SK-N-SH treated with all-trans-retinoic acid at 6 μM for 48 hours (cell line): ENCODE results near the gene LRRC4C.

Experiments used
- ATAC-seq: fragments of 200-7000 bp; cut with Tn5 transposase; 3 replicates; pipeline ENCODE4 v1.9.1; 2020; ENCODE audit warnings: mild to moderate bottlenecking, moderate library complexity
- ARNTL ChIP-seq: fragments of 450-650 bp; formaldehyde crosslinking; IDR thresholded peaks from 2 replicates; pipeline ENCODE4 v1.5.0; 2020; ENCODE audit warnings: low read depth, mild to moderate bottlenecking, moderate library complexity, borderline replicate concordance
- BACH2 ChIP-seq: fragments of 250-450 bp; sonication (Bioruptor Pico); IDR thresholded peaks from 2 replicates; pipeline ENCODE4 v1.9.0; 2021; ENCODE audit warnings: mild to moderate bottlenecking, borderline replicate concordance
- CREB5 ChIP-seq: fragments of 250-450 bp; sonication (Bioruptor Pico); IDR thresholded peaks from 2 replicates; pipeline ENCODE4 v1.5.1; 2020; ENCODE audit warnings: low read depth, mild to moderate bottlenecking, moderate library complexity
- CSDC2 ChIP-seq: fragments of 250-450 bp; sonication (Bioruptor Pico); IDR thresholded peaks from 2 replicates; pipeline ENCODE4 v1.5.0; 2020; ENCODE audit warnings: mild to moderate bottlenecking, moderate library complexity
- CSRNP3 ChIP-seq: fragments of 250-450 bp; sonication (Bioruptor Pico); IDR thresholded peaks from 2 replicates; pipeline ENCODE4 v1.5.1; 2021; ENCODE audit warnings: mild to moderate bottlenecking, moderate library complexity
- GLIS3 ChIP-seq: fragments of 250-450 bp; sonication (Bioruptor Pico); IDR thresholded peaks from 2 replicates; pipeline ENCODE4 v1.5.0; 2020; ENCODE audit warnings: mild to moderate bottlenecking, moderate library complexity
- ISL1 ChIP-seq: fragments of 250-450 bp; sonication (Bioruptor Pico); IDR thresholded peaks from 2 replicates; pipeline ENCODE4 v2.1.2; 2022; ENCODE audit warnings: mild to moderate bottlenecking, moderate library complexity
- OSR1 ChIP-seq: fragments of 250-450 bp; sonication (Bioruptor Pico); IDR thresholded peaks from 2 replicates; pipeline ENCODE4 v1.8.0; 2022; ENCODE audit warnings: moderate library complexity, mild to moderate bottlenecking, inconsistent platforms
- PATZ1 ChIP-seq: fragments of 250-450 bp; sonication (Bioruptor Pico); IDR thresholded peaks from 2 replicates; pipeline ENCODE4 v1.8.0; 2020; ENCODE audit warnings: mild to moderate bottlenecking, moderate library complexity, borderline replicate concordance
- PPARA ChIP-seq: fragments of 250-450 bp; sonication (Bioruptor Pico); IDR thresholded peaks from 2 replicates; pipeline ENCODE4 v1.5.0; 2020; ENCODE audit warnings: mild to moderate bottlenecking, borderline replicate concordance
- RARB ChIP-seq: fragments of 250-450 bp; sonication (Bioruptor Pico); IDR thresholded peaks from 2 replicates; pipeline ENCODE4 v1.8.0; 2021; ENCODE audit warnings: mild to moderate bottlenecking, moderate library complexity
- SNAI2 ChIP-seq: fragments of 250-450 bp; sonication (Bioruptor Pico); IDR thresholded peaks from 2 replicates; pipeline ENCODE4 v1.5.0; 2020; ENCODE audit warnings: mild to moderate bottlenecking, moderate library complexity
- TCF4 ChIP-seq: fragments of 250-450 bp; sonication (Bioruptor Pico); IDR thresholded peaks from 2 replicates; pipeline ENCODE4 v1.8.0; 2021; ENCODE audit warnings: mild to moderate bottlenecking, moderate library complexity, borderline replicate concordance
- TSHZ2 ChIP-seq: fragments of 250-450 bp; sonication (Bioruptor Pico); IDR thresholded peaks from 2 replicates; pipeline ENCODE4 v1.5.0; 2020; ENCODE audit warnings: mild to moderate bottlenecking, moderate library complexity
- ZFP3 ChIP-seq: fragments of 250-450 bp; sonication (Bioruptor Pico); IDR thresholded peaks from 2 replicates; pipeline ENCODE4 v1.5.0; 2020; ENCODE audit warnings: mild to moderate bottlenecking, moderate library complexity
- ZFP30 ChIP-seq: fragments of 450-650 bp; formaldehyde crosslinking; IDR thresholded peaks from 2 replicates; pipeline ENCODE4 v1.5.0; 2022; ENCODE audit warnings: mild to moderate bottlenecking, moderate library complexity
- ZNF565 ChIP-seq: fragments of 450-650 bp; formaldehyde crosslinking; conservative IDR thresholded peaks from 2 replicates; pipeline ENCODE4 v1.5.0; 2020; ENCODE audit warnings: low read depth, mild to moderate bottlenecking, moderate library complexity
- ZNF70 ChIP-seq: fragments of 450-650 bp; formaldehyde crosslinking; IDR thresholded peaks from 2 replicates; pipeline ENCODE4 v1.5.0; 2020; ENCODE audit warnings: mild to moderate bottlenecking, moderate library complexity
- ZNF8 ChIP-seq: fragments of 450-650 bp; formaldehyde crosslinking; IDR thresholded peaks from 2 replicates; pipeline ENCODE4 v1.5.0; 2020; ENCODE audit warnings: mild to moderate bottlenecking, moderate library complexity

Gene LRRC4C

GRCh38 chr11:41377709-41378394, 81.6 kb downstream of the LRRC4C start:
- TF ChIP-seq OSR1 (CRISPR knock-in tag) (no peak), CSDC2 (CRISPR knock-in tag) (no peak), ARNTL (CRISPR knock-in tag) (no peak), ZNF8 (CRISPR knock-in tag) (no peak), CREB5 (CRISPR knock-in tag) (no peak), CSRNP3 (CRISPR knock-in tag) (no peak), ZFP30 (CRISPR knock-in tag) (no peak), ZFP3 (no peak), BACH2 (CRISPR knock-in tag) (no peak), TCF4 (no peak), ZNF565 (CRISPR knock-in tag) (no peak), RARB (CRISPR knock-in tag) (no peak)
- TF ChIP-seq, all 23 proteins: peak for 0
- ATAC-seq, result no peak

GRCh38 chr11:41351825-41352224, 107.6 kb downstream of the LRRC4C start:
- ATAC-seq, result no peak
- TF ChIP-seq CSDC2 (CRISPR knock-in tag), result no peak
- no peak for TF ChIP-seq ZNF70 (CRISPR knock-in tag)
- no peak for TF ChIP-seq CSRNP3 (CRISPR knock-in tag)
- no peak for TF ChIP-seq PPARA (CRISPR knock-in tag)
- TF ChIP-seq TSHZ2, result no peak
- no peak for TF ChIP-seq ZNF565 (CRISPR knock-in tag)
- TF ChIP-seq SNAI2 (CRISPR knock-in tag), result no peak
- TF ChIP-seq ARNTL (CRISPR knock-in tag), result no peak
- no peak for TF ChIP-seq BACH2 (CRISPR knock-in tag)
- no peak for TF ChIP-seq GLIS3 (CRISPR knock-in tag)

- no peak for ATAC-seq
- TF ChIP-seq TSHZ2 (no peak), ZNF70 (CRISPR knock-in tag) (no peak), CREB5 (CRISPR knock-in tag) (no peak), CSRNP3 (CRISPR knock-in tag) (no peak), ZFP30 (CRISPR knock-in tag) (no peak), GLIS3 (CRISPR knock-in tag) (no peak), ZNF8 (CRISPR knock-in tag) (no peak), ISL1 (CRISPR knock-in tag) (no peak), SNAI2 (CRISPR knock-in tag) (no peak), OSR1 (CRISPR knock-in tag) (no peak), ZNF565 (CRISPR knock-in tag) (no peak), RARB (CRISPR knock-in tag) (no peak), PATZ1 (CRISPR knock-in tag) (no peak), ZFP3 (no peak), ARNTL (CRISPR knock-in tag) (no peak), PPARA (CRISPR knock-in tag) (no peak), TCF4 (no peak)
Measured at GRCh38 chr11:41346042-41346441, 113.4 kb downstream of the LRRC4C start.
